ENCODE results near the gene CLIC5.

Gene CLIC5

GRCh38 chr6:46012834-46013233 lies 2.8 kb downstream of the CLIC5 start:
- H3K9ac ChIP-seq (ENCODE audit: low read depth, low read length, poor library complexity, severe bottlenecking) = no peak overlapping the region
- no peaks in the 10 kb centered on the region for H4K20me1 ChIP-seq (ENCODE audit: insufficient read depth, low read length, poor library complexity, severe bottlenecking)
- H3K27me3 ChIP-seq (ENCODE audit: insufficient read depth, low read length, poor library complexity, severe bottlenecking) = no peaks in the 10 kb centered on the region
- no peaks in the 10 kb centered on the region for H3K79me2 ChIP-seq (ENCODE audit: insufficient read depth, low read length)
- H3K36me3 ChIP-seq (ENCODE audit: insufficient read depth, low read length) = no peaks in the 10 kb centered on the region
- no peaks in the 10 kb centered on the region for H3F3A ChIP-seq (ENCODE audit: low read depth)
- H3K4me1 ChIP-seq (ENCODE audit: insufficient read depth, low read length, poor library complexity, severe bottlenecking) = peaks cover 10% of the 10 kb centered on the region
- H3K9me3 ChIP-seq (ENCODE audit: insufficient read depth, low read depth, low read length) = no peaks in the 10 kb centered on the region
- TF ChIP-seq, protein P1, sequence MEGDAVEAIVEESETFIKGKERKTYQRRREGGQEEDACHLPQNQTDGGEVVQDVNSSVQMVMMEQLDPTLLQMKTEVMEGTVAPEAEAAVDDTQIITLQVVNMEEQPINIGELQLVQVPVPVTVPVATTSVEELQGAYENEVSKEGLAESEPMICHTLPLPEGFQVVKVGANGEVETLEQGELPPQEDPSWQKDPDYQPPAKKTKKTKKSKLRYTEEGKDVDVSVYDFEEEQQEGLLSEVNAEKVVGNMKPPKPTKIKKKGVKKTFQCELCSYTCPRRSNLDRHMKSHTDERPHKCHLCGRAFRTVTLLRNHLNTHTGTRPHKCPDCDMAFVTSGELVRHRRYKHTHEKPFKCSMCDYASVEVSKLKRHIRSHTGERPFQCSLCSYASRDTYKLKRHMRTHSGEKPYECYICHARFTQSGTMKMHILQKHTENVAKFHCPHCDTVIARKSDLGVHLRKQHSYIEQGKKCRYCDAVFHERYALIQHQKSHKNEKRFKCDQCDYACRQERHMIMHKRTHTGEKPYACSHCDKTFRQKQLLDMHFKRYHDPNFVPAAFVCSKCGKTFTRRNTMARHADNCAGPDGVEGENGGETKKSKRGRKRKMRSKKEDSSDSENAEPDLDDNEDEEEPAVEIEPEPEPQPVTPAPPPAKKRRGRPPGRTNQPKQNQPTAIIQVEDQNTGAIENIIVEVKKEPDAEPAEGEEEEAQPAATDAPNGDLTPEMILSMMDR (conservative IDR thresholded peaks at IDR 0.05; ENCODE audit: low read length) = no peak
- TF ChIP-seq EZH2phosphoT487 (IDR thresholded peaks at IDR 0.05; ENCODE audit: borderline replicate concordance) = no peak
- no peak overlapping the region for H2AFZ ChIP-seq (ENCODE audit: low read length)
- H3K4me2 ChIP-seq (ENCODE audit: low read depth, low read length, poor library complexity, severe bottlenecking) = no peak overlapping the region
- H3K9me2 ChIP-seq (replicated peaks; ENCODE audit: low read depth, low read length) = no peaks in the 10 kb centered on the region
- H3K4me3 ChIP-seq (ENCODE audit: low read length, poor library complexity, severe bottlenecking) = no peak overlapping the region

- no peaks in the 10 kb centered on the region for H3F3A ChIP-seq (ENCODE audit: low read depth)
- no peaks in the 10 kb centered on the region for H3K9me2 ChIP-seq (replicated peaks; ENCODE audit: low read depth, low read length)
- peak overlapping the region; percentile 32 for H3K4me2 ChIP-seq (ENCODE audit: low read depth, low read length, poor library complexity, severe bottlenecking)
- H3K4me1 ChIP-seq (ENCODE audit: insufficient read depth, low read length, poor library complexity, severe bottlenecking) = peaks cover 10% of the 10 kb centered on the region
- no peaks in the 10 kb centered on the region for H3K36me3 ChIP-seq (ENCODE audit: insufficient read depth, low read length)
- H3K79me2 ChIP-seq (ENCODE audit: insufficient read depth, low read length) = no peaks in the 10 kb centered on the region
- no peak overlapping the region for H3K9ac ChIP-seq (ENCODE audit: low read depth, low read length, poor library complexity, severe bottlenecking)
- no peaks in the 10 kb centered on the region for H4K20me1 ChIP-seq (ENCODE audit: insufficient read depth, low read length, poor library complexity, severe bottlenecking)
- TF ChIP-seq EZH2phosphoT487 (IDR thresholded peaks at IDR 0.05; ENCODE audit: borderline replicate concordance) = no peak
- TF ChIP-seq, protein P1 (conservative IDR thresholded peaks at IDR 0.05; ENCODE audit: low read length) = no peak
- H3K9me3 ChIP-seq (ENCODE audit: insufficient read depth, low read depth, low read length) = no peaks in the 10 kb centered on the region
- H3K27me3 ChIP-seq (ENCODE audit: insufficient read depth, low read length, poor library complexity, severe bottlenecking) = no peaks in the 10 kb centered on the region
- H3K4me3 ChIP-seq (ENCODE audit: low read length, poor library complexity, severe bottlenecking) = no peak overlapping the region
- peak overlapping the region; percentile 89; the same call in 1 of the 2 replicates for H2AFZ ChIP-seq (ENCODE audit: low read length)
Observed at GRCh38 chr6:46011188-46012085, 4.2 kb downstream of the CLIC5 start.

DNA sequence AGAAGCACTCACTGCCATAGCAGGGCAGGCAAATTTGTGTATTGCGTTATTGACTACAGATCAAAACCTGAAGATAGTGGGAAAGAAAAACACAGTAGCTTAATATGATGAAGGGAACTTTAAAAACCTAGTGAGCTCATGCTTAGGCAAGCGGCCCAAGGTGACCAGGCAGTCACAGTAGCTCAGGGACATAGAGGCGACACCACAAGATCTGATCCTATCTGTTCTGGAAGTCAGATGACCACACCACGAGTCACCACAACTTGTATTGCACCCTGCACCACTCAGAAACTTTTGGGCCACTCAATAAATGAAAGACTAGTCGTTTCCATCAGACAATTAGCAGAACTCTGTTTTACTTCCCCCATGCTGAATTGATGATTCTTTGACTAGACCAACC lies 4.9 kb downstream of the CLIC5 start:
- H3K36me3 ChIP-seq (ENCODE audit: insufficient read depth, low read length) = no peaks in the 10 kb centered on the region
- no peaks in the 10 kb centered on the region for H3K9me3 ChIP-seq (ENCODE audit: insufficient read depth, low read depth, low read length)
- peaks cover 10% of the 10 kb centered on the region for H3K4me1 ChIP-seq (ENCODE audit: insufficient read depth, low read length, poor library complexity, severe bottlenecking)
- H3K4me2 ChIP-seq (ENCODE audit: low read depth, low read length, poor library complexity, severe bottlenecking) = peak overlapping the region; percentile 32
- H3K9ac ChIP-seq (ENCODE audit: low read depth, low read length, poor library complexity, severe bottlenecking) = no peak overlapping the region
- no peaks in the 10 kb centered on the region for H3F3A ChIP-seq (ENCODE audit: low read depth)
- H2AFZ ChIP-seq (ENCODE audit: low read length) = no peak overlapping the region
- TF ChIP-seq, protein P1 (conservative IDR thresholded peaks at IDR 0.05; ENCODE audit: low read length) = no peak
- no peak for TF ChIP-seq EZH2phosphoT487 (IDR thresholded peaks at IDR 0.05; ENCODE audit: borderline replicate concordance)
- H3K27me3 ChIP-seq (ENCODE audit: insufficient read depth, low read length, poor library complexity, severe bottlenecking) = no peaks in the 10 kb centered on the region
- no peaks in the 10 kb centered on the region for H3K79me2 ChIP-seq (ENCODE audit: insufficient read depth, low read length)
- H3K9me2 ChIP-seq (replicated peaks; ENCODE audit: low read depth, low read length) = no peaks in the 10 kb centered on the region
- H4K20me1 ChIP-seq (ENCODE audit: insufficient read depth, low read length, poor library complexity, severe bottlenecking) = no peaks in the 10 kb centered on the region
- H3K4me3 ChIP-seq (ENCODE audit: low read length, poor library complexity, severe bottlenecking) = no peak overlapping the region
